Spleen (tissue), 11 donors: ENCODE data around the gene YJU2. TPM values are rescaled to one million over a fixed set of nuclear protein-coding genes. Genes with fewer than 3 reads are reported as not detected.

ENCODE experiments used
- DNase-seq: peaks from one replicate; pipeline ENCODE4 v3.0.0-alpha.2; 2020
- H3K27ac ChIP-seq, 8 donors: fragments of 200-600 bp; sonication (generic) in 7 of 8; 1 replicate in 4 of 8; 2 replicates in 4 of 8; pipeline versions ENCODE4 v1.5.0 to v1.8.0; 2016 to 2021; ENCODE audit warnings: inconsistent platforms in 4 of 8, mild to moderate bottlenecking in 4 of 8, moderate library complexity in 1 of 8
- H3K27me3 ChIP-seq, 7 donors: fragments of 200-600 bp; sonication (generic) in 6 of 7; replicated peaks in 1 of 7; 1 replicate in 4 of 7; 2 replicates in 3 of 7; pipeline versions ENCODE4 v1.5.0 to v1.8.0; 2016 to 2021; ENCODE audit warnings: inconsistent platforms in 3 of 7, mild to moderate bottlenecking in 1 of 7
- H3K36me3 ChIP-seq, 6 donors: fragments of 200-600 bp; sonication (generic) in 5 of 6; 1 replicate in 4 of 6; 2 replicates in 2 of 6; pipeline versions ENCODE4 v1.5.0 to v1.8.0; 2016 to 2021; ENCODE audit warnings: inconsistent platforms in 2 of 6
- H3K4me1 ChIP-seq, 6 donors: fragments of 200-600 bp; sonication (generic) in 5 of 6; 1 replicate in 3 of 6; 2 replicates in 3 of 6; pipeline versions ENCODE4 v1.5.0 to v1.8.0; 2016 to 2021; ENCODE audit warnings: inconsistent platforms in 3 of 6
- H3K4me3 ChIP-seq, 8 donors: fragments of 200-600 bp; sonication (generic) in 7 of 8; 1 replicate in 4 of 8; 2 replicates in 4 of 8; pipeline versions ENCODE4 v1.5.0 to v1.8.0; 2016 to 2021; ENCODE audit warnings: inconsistent platforms in 4 of 8, mild to moderate bottlenecking in 4 of 8, moderate library complexity in 2 of 8
- H3K9me3 ChIP-seq, 8 donors: fragments of 200-600 bp; sonication (generic) in 7 of 8; 1 replicate in 4 of 8; 2 replicates in 4 of 8; pipeline versions ENCODE4 v1.5.0 to v1.8.0; 2016 to 2021; ENCODE audit warnings: inconsistent platforms in 4 of 8
- CTCF ChIP-seq, 11 experiments: fragments of 200-600 bp in 7 of 11; fragments of 450-650 bp in 4 of 11; sonication (generic) in 4 of 11; IDR thresholded peaks in 8 of 11; conservative IDR thresholded peaks in 3 of 11; 1 replicate in 7 of 11; 2 replicates in 4 of 11; pipeline versions ENCODE4 v1.4.0 to v1.8.0; 2016 to 2021; ENCODE audit warnings: antibody characterized with exemption in 11 of 11, inconsistent platforms in 4 of 11, mild to moderate bottlenecking in 1 of 11
- POLR2A ChIP-seq, 3 donors: fragments of 450-650 bp; IDR thresholded peaks; one replicate each; pipeline ENCODE4 v1.5.1; 2017; ENCODE audit warnings: antibody characterized with exemption in 3 of 3, mild to moderate bottlenecking in 1 of 3
- POLR2AphosphoS5 ChIP-seq, 3 donors: sonication (generic); formaldehyde crosslinking; IDR thresholded peaks; one replicate each; pipeline ENCODE4 v1.5.1; 2017; ENCODE audit warnings: antibody characterized with exemption in 3 of 3
- WGBS, 5 donors: extraction: QIAGEN DNeasy Blood & Tissue Kit in 3 of 5; methylation state at CpG; one replicate each; pipeline versions ENCODE4 v1.1.5 to v1.1.7; 2013 to 2018; 5-methylcytosine and 5-hydroxymethylcytosine counted together
- intact Hi-C: fragments of 100-400 bp; cut with DNase I; formaldehyde crosslinking; loops from one replicate; pipeline ENCODE4 v1.15.0; 2023; ENCODE audit warnings: low total_unique reads
- polyA plus RNA-seq, 3 donors: library from polyadenylated mRNA; stranded (reverse); fragments of 200-250 nt; gene quantifications; one replicate each; pipeline ENCODE4 v1.2.1, GENCODE V29; 2013
- total RNA-seq, 7 donors: library from RNA; depleted of rRNA in 3 of 7; stranded (reverse); fragments of >200 nt in 3 of 7; fragmentation: NEBNext Ultra II Directional in 4 of 7; extraction: Animal tissue kit (Norgen Biotek cat#: 25700) in 4 of 7; gene quantifications; one replicate each; pipeline versions ENCODE4 v1.1.0 to v1.2.1, GENCODE V29; 2016 to 2021
- donor health status: healthy with polysubstance abuse.
- donor health status: DM: no; HTN: no; CAD: no; lungs with moderate emphysema.
- donor health status: DM: no; HTN: no; CAD: no.
- donor health status: Bipolar disorder and iron deficiency.
- donor health status: healthy.
- donor health status: DM: no; HTN: no; CAD: no.
- donor health status: DM: yes; HTN: yes; CAD: no.

The YJU2 gene
- total and polyA plus RNA-seq, 10 donors, result 17.4 to 34.0 (median 22.5) TPM

DNA sequence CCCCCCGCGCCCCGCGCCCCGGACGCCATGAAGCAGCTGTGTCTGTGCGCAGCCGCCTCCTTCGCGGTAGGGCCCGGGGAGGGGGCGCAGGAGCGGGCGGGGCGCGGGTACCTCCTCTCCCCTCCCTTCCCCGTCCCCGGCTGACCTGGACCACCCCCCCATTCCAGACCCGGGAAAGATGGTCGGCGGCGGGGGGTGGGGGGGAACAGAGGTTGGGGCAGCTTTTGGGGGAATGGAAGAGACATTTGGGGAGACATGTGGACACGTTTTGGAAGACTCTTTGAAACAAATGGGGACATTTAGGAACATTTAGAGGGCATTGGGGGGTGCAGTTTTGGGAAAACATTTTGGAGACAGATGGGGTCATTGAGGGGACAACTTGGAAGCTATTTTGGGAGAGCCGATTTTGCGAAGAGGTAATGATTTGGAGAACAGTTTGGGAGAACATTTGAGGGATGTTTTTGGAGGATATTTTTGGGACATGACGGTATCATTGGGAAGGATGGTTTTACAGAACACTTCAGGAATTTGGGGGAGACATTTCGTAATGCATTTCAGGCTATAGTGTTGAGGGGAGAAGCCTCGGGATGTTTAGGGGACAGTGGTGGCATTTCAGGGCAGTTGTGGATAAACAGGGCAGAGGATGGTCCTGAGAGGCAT lies 48.3 kb upstream of the YJU2 start:
- intact Hi-C loops, result no loop called here
- Histone ChIP-seq H3K27me3 (peaks cover 0 to 72% (median 37%) of the 10 kb centered on the region in 7 donors), H3K36me3 (no peaks in the 10 kb centered on the region), H3K4me3 (no peak overlapping the region), H3K4me1 (peaks cover 0 to 11% (median 5%) of the 10 kb centered on the region in 6 donors), H3K9me3 (no peaks in the 10 kb centered on the region), H3K27ac (no peak overlapping the region)
- no peak for TF ChIP-seq POLR2AphosphoS5 (IDR thresholded peaks at IDR 0.05)
- TF ChIP-seq POLR2A (IDR thresholded peaks at IDR 0.05), result no peak
- no peak for TF ChIP-seq CTCF (IDR thresholded peaks at IDR 0.05 in 8 of 11, conservative IDR thresholded peaks at IDR 0.05 in 3 of 11)
- no peak for DNase-seq
- 7 to 22% (median 12%) methylated on average over 10 to 28 of the region's 28 CpGs for WGBS, 5 donors

- Histone ChIP-seq H3K9me3 (no peaks in the 10 kb centered on the region), H3K27ac (no peak overlapping the region), H3K4me3 (no peak overlapping the region), H3K36me3 (no peaks in the 10 kb centered on the region), H3K4me1 (peaks cover 0 to 17% (median 10%) of the 10 kb centered on the region in 6 donors), H3K27me3 (peaks cover 0 to 60% (median 37%) of the 10 kb centered on the region in 7 donors)
- intact Hi-C loops, result no loop called here
- no peak for DNase-seq
- no peak for TF ChIP-seq CTCF (IDR thresholded peaks at IDR 0.05 in 8 of 11, conservative IDR thresholded peaks at IDR 0.05 in 3 of 11)
- TF ChIP-seq POLR2AphosphoS5 (IDR thresholded peaks at IDR 0.05), result no peak
- TF ChIP-seq POLR2A (IDR thresholded peaks at IDR 0.05), result no peak
- 77 to 82% (median 78%) methylated on average over 24 to 33 of the region's 33 CpGs for WGBS, 5 donors
Measured at GRCh38 chr19:4199699-4200293, 47.1 kb upstream of the YJU2 start.

GRCh38 chr19:4200940-4201542 lies 45.8 kb upstream of the YJU2 start:
- Histone ChIP-seq H3K9me3 (no peaks in the 10 kb centered on the region), H3K36me3 (no peaks in the 10 kb centered on the region), H3K4me1 (peaks cover 0 to 19% (median 12%) of the 10 kb centered on the region in 6 donors), H3K27me3 (peaks cover 0 to 47% (median 26%) of the 10 kb centered on the region in 7 donors), H3K27ac (no peak overlapping the region), H3K4me3 (no peak overlapping the region)
- WGBS, 5 donors, result 44 to 92% (median 73%) methylated on average over 2 of the region's 2 CpGs
- DNase-seq, result no peak
- TF ChIP-seq POLR2A (IDR thresholded peaks at IDR 0.05), result no peak
- no peak for TF ChIP-seq CTCF (IDR thresholded peaks at IDR 0.05 in 8 of 11, conservative IDR thresholded peaks at IDR 0.05 in 3 of 11)
- no peak for TF ChIP-seq POLR2AphosphoS5 (IDR thresholded peaks at IDR 0.05)
- intact Hi-C loops, result no loop called here

DNA sequence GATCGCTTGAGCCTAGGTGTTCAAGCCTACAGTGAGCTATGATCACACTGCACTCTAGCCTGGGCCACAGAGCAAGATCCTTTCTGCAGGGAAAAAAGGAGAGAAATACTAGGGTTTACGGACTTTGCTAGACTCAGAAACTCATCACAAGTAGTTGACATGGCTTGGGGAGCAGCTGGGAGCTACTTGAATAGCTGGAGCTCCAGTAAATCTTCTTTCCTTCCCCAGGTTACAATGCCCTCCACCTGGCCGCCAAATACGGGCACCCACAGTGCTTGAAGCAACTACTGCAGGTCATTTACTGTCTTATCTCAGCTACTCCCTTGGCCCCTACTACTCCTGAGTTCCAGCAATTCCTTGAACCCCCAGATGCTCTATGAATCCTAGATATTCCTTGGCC lies 45.1 kb upstream of the YJU2 start:
- TF ChIP-seq POLR2A (IDR thresholded peaks at IDR 0.05) (no peak), CTCF (IDR thresholded peaks at IDR 0.05 in 8 of 11, conservative IDR thresholded peaks at IDR 0.05 in 3 of 11) (no peak), POLR2AphosphoS5 (IDR thresholded peaks at IDR 0.05) (no peak)
- Histone ChIP-seq H3K4me1 (peaks cover 0 to 19% (median 12%) of the 10 kb centered on the region in 6 donors), H3K27me3 (peaks cover 0 to 40% (median 18%) of the 10 kb centered on the region in 7 donors), H3K4me3 (no peak overlapping the region), H3K27ac (no peak overlapping the region), H3K36me3 (no peaks in the 10 kb centered on the region), H3K9me3 (no peaks in the 10 kb centered on the region)
- intact Hi-C loops, result no loop called here
- no peak for DNase-seq
- WGBS, 5 donors, result 79 to 89% (median 84%) methylated on average over 4 of the region's 4 CpGs
